Non-pigmented ciliary epithelial cell (primary cell): ENCODE data around the gene RNF169.
"Not testable (repeated sequence)": the region's sequence is repeated elsewhere in the genome, so short reads cannot be mapped to it uniquely, and the experiment has no call there.

ENCODE experiments used
- DNase-seq: peaks from one replicate; pipeline ENCODE4 v3.0.0-alpha.2; 2010; ENCODE audit warnings: low read depth

The RNF169 gene

GRCh38 chr11:74730571-74731260 lies 17.9 kb upstream of the RNF169 start:
- no peak for DNase-seq

GRCh38 chr11:74731301-74732094 lies 17.2 kb upstream of the RNF169 start, which contains the start of gene CHRDL2:
CHRDL2 (minus strand) TSS chr11:74731426; CDS start chr11:74730888, 538 bp downstream.
- no peak for DNase-seq

DNA sequence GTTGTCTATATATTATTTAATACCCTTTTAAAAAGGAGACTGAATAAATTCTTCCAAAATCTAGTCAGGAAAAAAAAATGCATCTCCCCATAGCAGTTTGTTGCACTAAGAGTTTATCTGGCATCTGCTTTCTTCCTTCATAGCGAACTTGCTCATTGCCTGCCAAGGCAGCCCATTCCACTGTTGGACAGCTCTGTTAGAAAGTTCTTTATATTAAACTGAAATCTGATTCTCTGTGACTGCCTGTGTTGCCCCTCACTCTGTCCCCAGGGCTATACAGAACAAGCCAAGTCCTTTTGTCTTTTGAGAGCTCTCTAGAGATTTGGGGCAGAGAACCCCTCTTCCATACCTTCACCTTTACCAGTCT lies 14.1 kb upstream of the RNF169 start:
- DNase-seq = no peak

DNA sequence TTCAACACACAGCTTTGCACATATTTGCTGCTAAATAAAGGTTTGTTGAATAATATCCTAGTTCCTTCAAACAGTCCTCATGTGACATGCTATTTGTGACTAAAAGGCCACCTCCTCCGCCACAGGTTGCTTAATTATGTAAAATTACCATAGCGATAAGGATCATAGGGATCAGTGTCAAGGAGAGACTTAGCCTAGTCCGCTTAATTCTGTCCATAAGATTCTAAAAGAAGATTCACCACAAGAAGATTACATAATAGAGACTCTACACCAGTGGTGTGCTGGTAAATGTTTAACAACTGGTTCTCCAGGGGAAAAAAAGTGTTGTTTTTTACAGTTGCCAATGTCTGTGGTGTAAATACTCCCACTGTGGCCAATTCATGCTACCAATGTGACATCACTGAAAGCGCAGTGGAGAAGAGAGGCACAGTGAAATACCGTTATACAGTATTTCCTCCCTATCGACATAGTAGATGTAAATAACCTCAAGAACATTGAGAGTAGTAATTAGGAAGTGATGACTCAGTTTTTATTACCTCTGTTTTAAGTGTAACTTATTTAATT lies 13.2 kb upstream of the RNF169 start:
- no peak for DNase-seq

GRCh38 chr11:74736031-74736430 lies 12.6 kb upstream of the RNF169 start:
- DNase-seq = no peak

DNA sequence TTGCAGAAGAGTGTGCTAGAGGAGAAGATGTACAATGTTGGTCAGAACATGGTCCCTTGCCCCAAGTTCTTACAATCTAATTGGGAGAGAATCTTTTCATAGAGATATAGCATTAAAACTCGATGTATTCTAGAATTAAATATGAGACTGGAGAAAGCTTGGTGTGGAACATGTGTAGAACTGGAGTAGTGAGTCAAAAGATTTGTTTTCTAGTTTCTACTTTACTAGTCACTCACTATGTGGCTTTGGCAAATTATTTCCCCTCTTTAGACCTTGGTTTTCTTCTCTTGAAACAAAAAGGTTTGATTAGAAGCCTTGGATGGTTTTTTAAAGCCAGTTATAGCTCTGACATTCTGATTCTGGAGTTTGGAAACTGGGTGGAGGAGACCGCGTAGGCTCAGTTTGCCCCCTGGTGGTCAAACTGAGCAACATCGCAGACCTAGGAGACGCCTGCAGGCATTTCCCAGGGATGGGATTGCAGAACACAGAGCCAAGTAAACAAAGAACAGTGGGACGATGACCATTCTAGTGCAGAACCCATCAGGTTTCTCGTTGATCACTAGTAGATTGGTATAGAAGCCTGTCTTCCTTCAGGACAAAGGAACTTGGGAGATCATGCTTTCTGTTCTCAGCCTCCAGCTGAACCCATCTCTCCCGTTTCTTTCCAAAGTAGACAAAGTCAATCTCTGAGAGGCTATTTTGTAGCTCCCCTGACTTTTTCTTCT lies 8.9 kb upstream of the RNF169 start:
- DNase-seq = no peak

DNA sequence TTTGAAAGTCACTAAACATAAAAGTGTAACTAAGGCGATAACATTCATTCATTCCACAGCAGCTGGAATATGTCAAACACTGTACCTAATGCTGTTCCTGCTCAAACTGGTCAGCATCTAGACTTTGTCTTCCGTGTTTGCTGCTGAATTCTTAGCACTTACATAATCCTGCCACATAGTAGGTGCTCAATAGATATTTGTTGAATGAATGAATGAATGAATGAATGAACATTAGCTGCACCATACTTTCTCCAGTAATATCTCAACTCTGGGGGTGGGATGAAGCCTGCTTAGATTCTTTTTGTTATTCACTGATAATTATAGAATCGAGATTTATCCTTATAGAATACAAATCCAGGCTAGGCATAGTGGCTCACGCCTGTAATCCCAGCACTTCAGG lies 6.6 kb upstream of the RNF169 start:
- DNase-seq = no peak

- DNase-seq = no peak
Observed at GRCh38 chr11:74743640-74744039, 5.0 kb upstream of the RNF169 start.

DNA sequence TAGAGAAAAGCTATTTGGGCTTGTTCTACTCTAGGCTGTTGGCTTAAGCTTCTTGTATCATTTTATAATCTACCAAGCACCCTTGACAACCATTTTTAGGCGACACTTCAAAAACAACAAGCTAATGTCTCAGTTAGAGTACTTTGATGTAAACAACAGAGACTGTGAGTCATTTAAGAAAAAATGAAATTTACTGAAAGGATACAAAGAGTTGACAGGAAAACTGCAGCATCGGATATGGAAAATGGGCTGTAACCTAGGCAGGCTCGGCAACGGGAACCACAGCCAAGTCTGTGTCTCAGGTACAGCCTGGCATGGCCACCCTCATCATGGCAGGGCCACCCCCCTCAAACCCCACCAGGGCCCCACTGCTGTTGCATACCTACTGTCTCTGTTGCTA lies 4.4 kb upstream of the RNF169 start:
- no peak for DNase-seq

GRCh38 chr11:74746868-74747267 lies 1.8 kb upstream of the RNF169 start:
- DNase-seq = no peak

- DNase-seq = no peak
Observed at GRCh38 chr11:74749127-74749964, 697 bp downstream of the RNF169 start.

DNA sequence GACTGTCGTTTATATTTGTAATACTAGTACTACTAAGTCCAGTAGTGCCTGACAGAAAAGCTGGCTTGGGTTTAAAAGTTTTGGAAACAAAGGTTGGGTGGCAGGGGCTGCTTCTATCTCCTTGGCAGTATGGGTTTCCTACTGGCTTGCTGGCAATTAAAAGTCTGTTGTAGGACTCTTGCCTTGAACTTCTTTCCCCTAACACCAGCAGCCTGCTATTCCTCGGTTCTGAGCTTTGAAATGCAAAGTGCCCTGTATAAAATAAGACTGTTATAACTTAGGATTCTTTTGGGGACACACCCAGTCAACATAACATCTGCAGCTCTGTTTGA lies 1.3 kb downstream of the RNF169 start:
- DNase-seq = no peak

DNA sequence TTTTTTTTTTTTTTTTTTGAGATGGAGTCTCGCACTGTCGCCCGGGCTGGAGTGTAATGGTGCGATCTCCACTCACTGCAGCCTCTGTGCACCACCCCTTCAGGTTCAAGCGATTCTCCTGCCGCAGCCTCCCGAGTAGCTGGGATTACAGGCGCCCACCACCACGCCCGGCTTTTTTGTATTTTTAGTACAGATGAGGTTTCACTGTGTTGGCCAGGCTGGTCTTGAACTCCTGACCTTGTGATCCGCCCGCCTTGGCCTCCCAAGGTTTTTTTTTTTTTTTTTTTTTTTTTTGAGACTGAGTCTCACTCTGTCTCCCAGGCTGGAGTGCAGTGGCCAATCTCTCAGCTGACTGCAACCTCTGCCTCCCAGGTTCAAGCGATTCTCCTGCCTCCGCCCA lies 1.9 kb downstream of the RNF169 start:
- not testable (repeated sequence) for DNase-seq

DNA sequence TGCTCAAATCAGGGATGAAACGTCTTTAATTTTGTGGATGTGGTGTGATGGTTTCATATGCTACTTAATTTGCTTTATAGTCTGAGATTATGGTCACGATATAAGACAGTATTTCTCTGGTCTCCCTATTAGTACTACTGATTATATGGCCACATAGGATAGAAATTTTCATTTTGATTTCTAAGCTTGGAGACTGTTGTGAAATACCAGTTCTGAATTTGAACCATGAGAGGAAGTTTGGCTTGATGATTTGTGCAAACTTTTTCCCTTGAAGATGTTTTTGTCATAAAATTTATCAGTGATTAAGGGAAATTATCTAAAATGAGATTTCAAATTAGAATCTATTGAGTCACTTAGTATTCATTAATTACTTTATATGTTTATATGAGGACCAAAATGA lies 2.7 kb downstream of the RNF169 start:
- DNase-seq = no peak

GRCh38 chr11:74754507-74755252 lies 6.0 kb downstream of the RNF169 start:
- DNase-seq = peak; percentile 78

DNA sequence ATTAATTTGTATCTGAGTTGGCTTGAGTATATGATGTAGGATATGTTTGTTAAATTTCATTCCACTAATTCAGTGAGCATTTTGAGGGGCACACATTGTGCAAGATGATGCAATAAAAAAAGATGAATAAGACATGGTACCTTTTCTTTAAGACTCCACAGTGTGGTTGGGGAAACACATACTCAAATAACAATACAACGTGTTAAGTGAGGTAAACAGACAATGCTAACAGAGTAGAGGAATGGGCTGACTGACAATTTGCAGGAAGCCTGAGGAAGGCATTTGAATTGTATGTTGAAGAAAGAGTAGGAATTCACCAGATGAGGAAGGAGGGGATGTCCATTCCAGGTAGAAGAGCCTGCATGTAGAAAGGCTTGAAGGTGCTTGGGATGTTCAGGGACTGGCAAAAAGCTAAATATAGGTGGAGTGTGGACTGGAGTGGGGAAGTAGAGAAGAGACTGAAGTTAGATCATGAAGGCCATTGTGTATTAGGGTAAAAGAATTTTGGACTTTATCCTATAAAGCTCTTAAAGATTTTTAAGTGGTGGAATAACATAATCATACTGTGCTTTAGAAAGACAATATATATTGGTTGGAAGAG lies 6.8 kb downstream of the RNF169 start:
- no peak for DNase-seq

DNA sequence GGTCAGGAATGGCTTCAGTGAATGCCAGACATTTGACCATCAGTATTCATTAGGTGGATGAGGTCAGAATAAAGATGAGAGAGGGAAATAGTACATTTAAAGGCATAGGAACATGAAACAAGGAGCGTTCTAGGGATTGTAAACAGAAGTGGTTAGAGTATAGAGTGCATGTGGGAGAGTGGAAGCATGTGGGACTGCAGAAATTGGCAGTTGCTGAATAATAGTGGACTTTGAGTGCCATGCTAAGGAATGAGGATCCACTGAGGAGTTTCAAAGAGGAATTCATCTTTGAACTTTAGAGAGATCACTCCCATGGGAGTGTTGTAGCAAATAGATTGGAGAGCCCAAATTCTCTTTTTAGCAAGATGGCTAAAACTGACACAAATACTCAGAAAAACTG lies 7.9 kb downstream of the RNF169 start:
- no peak for DNase-seq

- DNase-seq = no peak
Observed at GRCh38 chr11:74766905-74767304, 18.3 kb downstream of the RNF169 start.

DNA sequence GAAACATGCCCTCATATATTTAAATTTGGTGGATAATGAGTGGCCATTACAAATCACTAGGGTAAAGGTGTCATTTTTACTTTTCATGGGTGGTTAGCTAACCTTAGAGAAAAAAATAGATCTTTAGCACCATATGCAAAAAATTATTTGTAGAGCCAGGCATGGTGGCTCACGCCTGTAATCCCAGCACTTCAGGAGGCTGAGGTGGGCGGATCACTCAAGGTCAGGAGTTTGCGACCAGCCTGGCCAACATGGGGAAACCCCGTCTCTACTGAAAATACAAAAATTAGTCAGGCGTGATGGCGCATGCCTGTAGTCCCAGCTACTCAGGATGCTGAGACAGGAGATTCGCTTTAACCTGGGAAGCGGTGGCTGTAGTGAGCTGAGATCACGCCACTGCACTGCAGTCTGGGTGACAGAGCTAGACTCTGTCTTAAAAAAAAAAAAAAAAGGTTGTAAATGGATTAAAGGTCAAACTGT lies 19.6 kb downstream of the RNF169 start:
- not testable (repeated sequence) for DNase-seq

DNA sequence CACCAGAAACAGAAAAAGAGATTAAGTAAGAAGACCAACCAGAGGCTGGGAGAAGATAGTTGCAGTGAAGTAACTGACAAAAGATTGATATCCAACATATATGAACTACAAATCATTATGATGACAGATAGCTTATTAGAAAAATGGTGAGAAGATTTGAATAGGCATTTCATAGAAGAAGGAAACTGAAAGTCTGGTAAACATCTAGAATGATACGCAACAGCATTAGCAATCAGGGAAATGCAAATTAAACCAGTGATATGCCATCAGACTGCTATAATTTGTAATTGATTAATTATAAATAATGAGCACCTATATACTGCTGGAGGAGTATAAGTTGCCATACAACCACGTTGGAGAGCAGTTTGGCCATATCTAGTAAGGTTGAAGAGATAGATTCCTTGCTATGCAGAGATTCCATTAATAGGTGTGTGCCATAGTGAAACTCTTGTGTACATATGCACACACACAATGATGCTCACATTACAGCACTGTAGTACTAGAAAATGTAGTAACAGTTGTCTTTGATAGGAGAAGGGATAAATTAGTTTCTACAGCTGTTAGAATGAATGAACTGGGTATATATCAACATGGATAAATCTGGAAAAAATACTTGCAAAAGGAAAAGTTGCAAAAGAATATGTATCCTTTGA lies 20.5 kb downstream of the RNF169 start:
- no peak for DNase-seq
